ENCODE data around the gene SETD6. TPM values are rescaled to one million over a fixed set of nuclear protein-coding genes. Genes with fewer than 3 reads are reported as not detected.

SETD6 gene
- total RNA-seq, 1 experiment from 2014 or later: 41.1 TPM

GRCh38 chr16:58510776-58511628, 4.3 kb upstream of the SETD6 start:
- H3K4me3 Mint-ChIP-seq: no peak overlapping the region
- POLR2A ChIA-PET: no interaction called here
- H3K27ac Mint-ChIP-seq: no peak overlapping the region; the same call in 1 of the 2 replicates
- ATAC-seq: no peak
- no peak for DNase-seq (ENCODE audit: low spot score)
- H3K27me3 Mint-ChIP-seq (ENCODE audit: low read depth): no peaks in the 10 kb centered on the region
- CTCF ChIA-PET: interaction anchor here (0.7 to 2.3 kb wide), 9 partner anchors 10 to 245 kb away, joined by 3 to 24 read pairs (median 9); partner anchors contain the start of gene NDRG4
- H3K4me1 Mint-ChIP-seq: peaks cover 25% of the 10 kb centered on the region
- TF ChIP-seq FOXJ3 (CRISPR knock-in tag; IDR thresholded peaks at IDR 0.05; ENCODE audit: borderline replicate concordance): no peak
- no peak for TF ChIP-seq MLX (CRISPR knock-in tag; IDR thresholded peaks at IDR 0.05)
- TF ChIP-seq FOXK1 (CRISPR knock-in tag; IDR thresholded peaks at IDR 0.05): no peak
- TF ChIP-seq MAX (CRISPR knock-in tag; IDR thresholded peaks at IDR 0.05): no peak
- no peak for TF ChIP-seq ATF3 (CRISPR knock-in tag; conservative IDR thresholded peaks at IDR 0.05)
- no peak for TF ChIP-seq CREB1 (CRISPR knock-in tag; IDR thresholded peaks at IDR 0.05)
- TF ChIP-seq OVOL2 (CRISPR knock-in tag; IDR thresholded peaks at IDR 0.05; ENCODE audit: borderline replicate concordance): no peak
- TF ChIP-seq CBFB (CRISPR knock-in tag; IDR thresholded peaks at IDR 0.05; ENCODE audit: low read depth): no peak
- no peak for TF ChIP-seq NR2C2 (CRISPR knock-in tag; IDR thresholded peaks at IDR 0.05)
- no peak for TF ChIP-seq TP53 (CRISPR knock-in tag; IDR thresholded peaks at IDR 0.05)
- no peak for TF ChIP-seq ZNF138 (CRISPR knock-in tag; conservative IDR thresholded peaks at IDR 0.05)
- no peak for TF ChIP-seq CDX4 (CRISPR knock-in tag; IDR thresholded peaks at IDR 0.05; ENCODE audit: borderline replicate concordance)
- no peak for TF ChIP-seq PRRX2 (CRISPR knock-in tag; IDR thresholded peaks at IDR 0.05)
- TF ChIP-seq GABPB1 (CRISPR knock-in tag; IDR thresholded peaks at IDR 0.05): no peak
- no peak for TF ChIP-seq SMAD3 (CRISPR knock-in tag; IDR thresholded peaks at IDR 0.05; ENCODE audit: borderline replicate concordance)
- TF ChIP-seq NFYB (CRISPR knock-in tag; conservative IDR thresholded peaks at IDR 0.05; ENCODE audit: low read depth): no peak
- no peak for TF ChIP-seq KAT7 (CRISPR knock-in tag; IDR thresholded peaks at IDR 0.05; ENCODE audit: borderline replicate concordance)
- no peak for TF ChIP-seq IRF1 (CRISPR knock-in tag; IDR thresholded peaks at IDR 0.05)
- no peak for TF ChIP-seq ZSCAN18 (CRISPR knock-in tag; IDR thresholded peaks at IDR 0.05)
- TF ChIP-seq EMX1 (CRISPR knock-in tag; IDR thresholded peaks at IDR 0.05): no peak
- no peaks in the 10 kb centered on the region for H3K9me3 Mint-ChIP-seq
- 0 out of 2 replicates have a peak, but pooled peaks cover 2% of the 10 kb centered on the region for H3K36me3 Mint-ChIP-seq

All from WTC11 (cell line).